GM21381 (cell line): ENCODE results near the gene AP2A1.

Experiments used
- ATAC-seq: cut with Tn5 transposase; IDR thresholded peaks from one replicate; pipeline ENCODE4 v1.9.1; 2021; ENCODE audit warnings: mild to moderate bottlenecking, moderate library complexity; ENCODE audit not compliant: unreplicated experiment

Gene AP2A1

DNA sequence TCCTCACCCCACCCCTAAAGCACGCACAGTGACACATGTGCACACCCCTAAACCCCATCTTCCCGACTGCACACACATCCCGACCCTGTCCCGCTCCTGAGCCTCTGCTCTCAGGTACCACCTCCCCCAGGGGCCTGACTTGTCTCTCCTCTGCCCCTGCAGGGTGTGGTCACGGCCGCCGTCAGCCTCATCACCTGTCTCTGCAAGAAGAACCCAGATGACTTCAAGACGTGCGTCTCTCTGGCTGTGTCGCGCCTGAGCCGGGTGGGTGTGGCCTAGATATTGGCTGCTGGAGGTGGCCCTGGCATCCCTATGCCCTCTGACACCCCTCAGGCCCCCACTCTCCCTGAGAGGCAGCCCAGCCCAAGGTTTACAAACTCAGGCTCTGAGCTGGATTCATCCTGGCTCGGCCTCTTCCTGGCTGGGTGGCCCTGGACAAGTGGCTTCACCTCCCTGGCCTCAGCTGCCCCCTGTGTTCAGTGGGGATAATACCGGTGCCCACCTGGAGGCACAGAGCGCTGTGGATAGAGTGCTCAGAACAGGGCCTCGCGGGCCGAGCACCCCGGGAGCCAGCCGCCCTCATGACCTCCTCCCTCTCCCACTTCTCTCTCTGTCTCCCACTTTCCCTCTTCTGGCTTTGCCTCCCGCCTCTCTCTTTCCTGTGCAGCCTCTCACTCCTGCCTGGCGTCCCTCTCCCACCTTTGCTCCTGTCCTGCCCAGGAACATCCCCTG lies 26.2 kb downstream of the AP2A1 start:
- no peak for ATAC-seq

DNA sequence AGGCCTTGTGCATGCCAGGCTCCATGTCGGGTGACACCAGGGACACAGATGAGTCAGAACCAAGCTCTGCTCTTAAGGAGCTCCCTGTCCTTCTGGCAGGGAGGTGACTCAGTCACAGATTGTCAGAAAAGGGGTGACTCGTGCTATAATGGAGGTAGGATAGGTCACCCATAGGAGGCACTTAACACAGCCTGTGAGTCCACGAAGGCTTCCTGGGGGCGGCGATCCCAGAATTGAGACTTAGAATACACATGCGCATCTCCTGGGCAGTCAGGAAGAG lies 26.7 kb downstream of the AP2A1 start:
- ATAC-seq: no peak

DNA sequence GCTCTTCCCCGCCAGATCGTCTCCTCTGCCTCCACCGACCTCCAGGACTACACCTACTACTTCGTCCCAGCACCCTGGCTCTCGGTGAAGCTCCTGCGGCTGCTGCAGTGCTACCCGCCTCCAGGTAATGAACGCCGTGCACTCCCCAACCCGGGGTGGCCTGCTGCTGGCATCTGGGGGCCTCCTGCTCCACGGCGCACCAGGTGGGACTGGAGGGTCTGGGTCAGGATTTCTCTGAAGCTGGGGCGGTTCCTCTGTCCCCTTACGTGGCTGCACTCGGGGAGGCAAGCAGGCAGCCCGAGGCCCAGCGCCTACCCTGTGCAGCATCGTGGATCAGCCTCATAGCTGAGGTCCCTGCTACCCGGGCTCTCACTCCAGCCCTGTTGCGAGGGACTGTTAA lies 28.8 kb downstream of the AP2A1 start:
- no peak for ATAC-seq

DNA sequence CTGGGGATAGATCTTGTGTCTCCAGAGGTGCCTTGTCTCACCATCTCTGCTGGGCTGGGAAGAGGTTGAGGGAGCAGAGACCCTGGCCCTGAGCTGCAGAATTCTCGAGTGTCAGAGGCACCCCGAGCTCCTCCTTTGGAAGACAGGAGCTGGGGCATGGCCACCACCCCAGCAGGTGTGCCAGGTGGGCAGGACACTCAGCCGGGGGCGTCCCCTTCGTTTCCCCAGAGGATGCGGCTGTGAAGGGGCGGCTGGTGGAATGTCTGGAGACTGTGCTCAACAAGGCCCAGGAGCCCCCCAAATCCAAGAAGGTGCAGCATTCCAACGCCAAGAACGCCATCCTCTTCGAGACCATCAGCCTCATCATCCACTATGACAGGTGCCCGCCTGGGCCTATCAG lies 31.8 kb downstream of the AP2A1 start:
- no peak for ATAC-seq

DNA sequence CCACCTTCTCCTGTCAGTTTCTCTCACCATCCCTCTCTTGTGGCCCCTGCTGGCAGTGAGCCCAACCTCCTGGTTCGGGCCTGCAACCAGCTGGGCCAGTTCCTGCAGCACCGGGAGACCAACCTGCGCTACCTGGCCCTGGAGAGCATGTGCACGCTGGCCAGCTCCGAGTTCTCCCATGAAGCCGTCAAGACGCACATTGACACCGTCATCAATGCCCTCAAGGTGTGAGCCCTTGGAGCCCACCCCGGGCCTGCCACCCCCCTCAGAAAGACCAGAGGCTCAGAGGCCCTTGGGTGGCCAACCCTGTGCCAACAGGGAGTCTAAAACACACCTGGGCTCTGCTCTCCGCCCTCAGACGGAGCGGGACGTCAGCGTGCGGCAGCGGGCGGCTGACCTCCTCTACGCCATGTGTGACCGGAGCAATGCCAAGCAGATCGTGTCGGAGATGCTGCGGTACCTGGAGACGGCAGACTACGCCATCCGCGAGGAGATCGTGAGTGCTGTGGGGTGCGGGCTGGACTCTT lies 32.5 kb downstream of the AP2A1 start:
- ATAC-seq: no peak

DNA sequence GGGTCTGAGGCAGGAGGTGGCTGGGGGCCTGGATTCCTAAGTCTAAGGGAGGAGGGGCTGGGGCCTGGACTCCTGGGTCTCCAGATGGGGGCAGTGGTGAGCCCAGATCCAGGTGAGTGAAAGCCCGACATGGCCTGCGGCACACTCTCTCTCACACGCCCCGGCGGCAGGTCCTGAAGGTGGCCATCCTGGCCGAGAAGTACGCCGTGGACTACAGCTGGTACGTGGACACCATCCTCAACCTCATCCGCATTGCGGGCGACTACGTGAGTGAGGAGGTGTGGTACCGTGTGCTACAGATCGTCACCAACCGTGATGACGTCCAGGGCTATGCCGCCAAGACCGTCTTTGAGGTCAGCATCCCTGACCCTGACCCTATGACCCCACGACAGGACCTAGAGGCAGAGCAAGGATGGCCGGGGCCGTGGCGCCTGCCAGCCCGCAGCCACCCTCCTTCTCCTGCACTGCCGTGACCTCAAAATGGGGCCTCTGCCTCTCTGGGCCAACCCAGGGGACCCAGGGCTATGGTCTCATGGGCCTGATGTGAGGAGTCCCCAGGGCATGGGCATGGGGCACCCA lies 33.1 kb downstream of the AP2A1 start:
- no peak for ATAC-seq

DNA sequence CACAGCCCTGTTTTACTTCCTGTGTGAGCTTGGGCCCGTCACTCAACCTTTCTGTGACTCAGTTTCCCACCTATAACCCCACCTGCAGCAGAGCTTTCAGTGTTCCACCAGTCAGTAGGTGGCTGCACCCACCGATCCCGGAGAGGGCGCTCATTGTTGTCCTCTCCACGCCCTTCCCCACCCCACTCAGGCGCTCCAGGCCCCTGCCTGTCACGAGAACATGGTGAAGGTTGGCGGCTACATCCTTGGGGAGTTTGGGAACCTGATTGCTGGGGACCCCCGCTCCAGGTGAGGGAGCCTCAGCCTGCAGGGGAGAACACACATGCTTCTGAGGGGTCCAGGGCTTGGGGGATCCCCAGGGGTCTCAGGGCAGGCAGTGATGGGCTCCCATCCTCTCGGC lies 34.0 kb downstream of the AP2A1 start:
- no peak for ATAC-seq

DNA sequence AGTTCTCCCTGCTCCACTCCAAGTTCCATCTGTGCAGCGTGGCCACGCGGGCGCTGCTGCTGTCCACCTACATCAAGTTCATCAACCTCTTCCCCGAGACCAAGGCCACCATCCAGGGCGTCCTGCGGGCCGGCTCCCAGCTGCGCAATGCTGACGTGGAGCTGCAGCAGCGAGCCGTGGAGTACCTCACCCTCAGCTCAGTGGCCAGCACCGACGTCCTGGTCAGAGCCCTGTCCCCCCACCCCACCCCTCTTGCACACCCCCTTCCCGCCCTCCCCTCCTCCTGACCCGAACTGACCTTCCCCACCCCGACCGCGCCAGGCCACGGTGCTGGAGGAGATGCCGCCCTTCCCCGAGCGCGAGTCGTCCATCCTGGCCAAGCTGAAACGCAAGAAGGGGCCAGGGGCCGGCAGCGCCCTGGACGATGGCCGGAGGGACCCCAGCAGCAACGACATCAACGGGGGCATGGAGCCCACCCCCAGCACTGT lies 34.6 kb downstream of the AP2A1 start:
- no peak for ATAC-seq

DNA sequence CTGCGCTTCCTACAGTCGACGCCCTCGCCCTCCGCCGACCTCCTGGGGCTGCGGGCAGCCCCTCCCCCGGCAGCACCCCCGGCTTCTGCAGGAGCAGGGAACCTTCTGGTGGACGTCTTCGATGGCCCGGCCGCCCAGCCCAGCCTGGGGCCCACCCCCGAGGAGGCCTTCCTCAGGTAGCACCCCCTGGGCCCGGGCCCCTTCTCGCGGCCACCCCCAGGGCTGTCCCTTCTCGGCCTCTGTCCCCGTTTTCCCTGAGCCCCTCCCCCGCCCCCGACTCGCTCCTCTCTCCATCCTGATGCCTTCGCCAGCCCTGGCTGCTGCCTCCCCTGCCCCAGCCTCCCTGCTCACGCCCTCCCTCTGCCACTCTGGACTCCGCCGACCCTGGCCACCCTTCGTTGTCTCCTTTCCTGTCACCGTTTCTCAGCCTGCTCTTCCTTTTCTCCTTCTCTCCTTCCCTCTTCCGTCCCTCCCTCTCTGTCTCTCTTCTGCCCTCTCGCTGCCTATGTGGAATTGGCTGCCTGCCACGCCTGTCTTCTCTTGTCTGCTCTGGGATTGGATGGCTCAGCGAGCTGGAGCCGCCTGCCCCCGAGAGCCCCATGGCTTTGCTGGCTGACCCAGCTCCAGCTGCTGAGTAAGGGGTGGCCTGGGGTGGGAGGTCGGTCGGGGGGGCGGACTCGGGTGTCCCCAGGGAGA lies 35.3 kb downstream of the AP2A1 start:
- no peak for ATAC-seq

DNA sequence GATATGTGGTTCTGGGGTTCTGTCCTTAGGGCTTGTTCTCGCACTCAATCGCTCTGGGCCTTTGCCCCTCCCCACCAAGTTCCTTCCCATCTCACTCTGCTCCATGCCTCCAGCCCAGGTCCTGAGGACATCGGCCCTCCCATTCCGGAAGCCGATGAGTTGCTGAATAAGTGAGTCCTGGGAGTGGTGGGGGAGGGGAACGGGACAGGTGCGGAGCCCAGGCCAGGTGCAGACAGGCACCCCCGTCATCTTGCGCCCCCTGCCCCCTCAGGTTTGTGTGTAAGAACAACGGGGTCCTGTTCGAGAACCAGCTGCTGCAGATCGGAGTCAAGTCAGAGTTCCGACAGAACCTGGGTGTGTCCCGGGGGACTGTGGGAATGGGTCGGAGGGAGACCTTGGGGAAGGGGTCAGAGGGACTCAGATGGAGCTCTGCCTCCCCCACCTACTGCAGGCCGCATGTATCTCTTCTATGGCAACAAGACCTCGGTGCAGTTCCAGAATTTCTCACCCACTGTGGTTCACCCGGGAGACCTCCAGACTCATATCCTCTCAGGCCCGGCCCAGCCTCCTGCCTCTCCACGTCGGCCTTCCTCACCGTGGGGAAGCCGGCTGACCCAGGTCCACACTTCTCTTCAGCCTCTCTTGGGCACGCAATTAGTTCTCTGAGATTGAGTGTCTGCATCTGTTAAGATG lies 36.2 kb downstream of the AP2A1 start:
- ATAC-seq: no peak

DNA sequence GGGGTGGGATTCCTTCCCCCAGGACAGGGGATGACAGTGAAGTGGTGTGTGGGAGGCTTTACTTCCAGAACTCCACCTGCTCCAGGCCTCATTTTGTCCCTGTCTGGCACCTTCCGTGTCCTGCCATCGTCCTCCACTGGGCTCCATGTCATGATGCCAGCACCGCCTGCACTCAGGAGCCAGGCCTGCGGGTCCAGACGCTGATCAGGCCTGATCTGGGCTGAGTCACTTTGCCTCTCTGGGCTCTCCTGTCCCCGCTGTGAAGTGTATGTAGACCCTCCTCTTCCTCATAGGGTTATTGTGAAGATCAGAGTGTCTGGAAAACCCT lies 36.7 kb downstream of the AP2A1 start:
- ATAC-seq: no peak

DNA sequence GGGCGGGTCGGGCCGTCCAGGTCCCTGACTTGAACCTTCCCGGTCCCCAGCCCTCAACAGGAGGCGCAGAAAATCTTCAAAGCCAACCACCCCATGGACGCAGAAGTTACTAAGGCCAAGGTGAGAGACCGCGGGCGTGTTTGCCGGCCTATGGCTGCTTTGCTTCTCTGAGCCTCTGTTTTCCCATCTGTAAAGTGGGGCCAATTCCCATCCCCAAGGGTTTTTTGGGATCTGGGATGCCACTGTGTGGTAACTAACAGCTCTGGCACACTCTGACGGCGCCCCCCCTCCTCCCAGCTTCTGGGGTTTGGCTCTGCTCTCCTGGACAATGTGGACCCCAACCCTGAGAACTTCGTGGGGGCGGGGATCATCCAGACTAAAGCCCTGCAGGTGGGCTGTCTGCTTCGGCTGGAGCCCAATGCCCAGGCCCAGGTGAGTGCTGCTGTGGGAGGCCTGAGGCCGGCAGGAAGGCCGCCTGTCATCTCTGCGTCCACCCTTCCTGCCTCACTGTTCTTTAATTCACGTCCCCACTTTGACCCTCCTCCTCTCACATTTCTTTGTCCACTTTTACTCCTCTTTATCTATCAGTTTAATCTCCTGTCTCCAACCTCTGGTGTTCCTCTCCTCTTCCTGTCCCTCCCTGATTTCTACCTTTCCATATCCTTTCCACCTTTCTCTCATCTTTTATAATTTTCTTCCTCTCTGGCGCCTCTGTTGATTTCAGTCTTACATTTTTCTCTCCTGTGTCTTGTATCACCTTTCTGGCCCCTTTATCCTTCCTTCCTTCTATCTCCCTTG lies 39.2 kb downstream of the AP2A1 start:
- no peak for ATAC-seq

DNA sequence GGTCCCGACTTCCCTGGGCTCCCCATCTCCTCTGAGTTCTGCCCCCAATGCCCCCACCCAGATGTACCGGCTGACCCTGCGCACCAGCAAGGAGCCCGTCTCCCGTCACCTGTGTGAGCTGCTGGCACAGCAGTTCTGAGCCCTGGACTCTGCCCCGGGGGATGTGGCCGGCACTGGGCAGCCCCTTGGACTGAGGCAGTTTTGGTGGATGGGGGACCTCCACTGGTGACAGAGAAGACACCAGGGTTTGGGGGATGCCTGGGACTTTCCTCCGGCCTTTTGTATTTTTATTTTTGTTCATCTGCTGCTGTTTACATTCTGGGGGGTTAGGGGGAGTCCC lies 39.8 kb downstream of the AP2A1 start:
- no peak for ATAC-seq

DNA sequence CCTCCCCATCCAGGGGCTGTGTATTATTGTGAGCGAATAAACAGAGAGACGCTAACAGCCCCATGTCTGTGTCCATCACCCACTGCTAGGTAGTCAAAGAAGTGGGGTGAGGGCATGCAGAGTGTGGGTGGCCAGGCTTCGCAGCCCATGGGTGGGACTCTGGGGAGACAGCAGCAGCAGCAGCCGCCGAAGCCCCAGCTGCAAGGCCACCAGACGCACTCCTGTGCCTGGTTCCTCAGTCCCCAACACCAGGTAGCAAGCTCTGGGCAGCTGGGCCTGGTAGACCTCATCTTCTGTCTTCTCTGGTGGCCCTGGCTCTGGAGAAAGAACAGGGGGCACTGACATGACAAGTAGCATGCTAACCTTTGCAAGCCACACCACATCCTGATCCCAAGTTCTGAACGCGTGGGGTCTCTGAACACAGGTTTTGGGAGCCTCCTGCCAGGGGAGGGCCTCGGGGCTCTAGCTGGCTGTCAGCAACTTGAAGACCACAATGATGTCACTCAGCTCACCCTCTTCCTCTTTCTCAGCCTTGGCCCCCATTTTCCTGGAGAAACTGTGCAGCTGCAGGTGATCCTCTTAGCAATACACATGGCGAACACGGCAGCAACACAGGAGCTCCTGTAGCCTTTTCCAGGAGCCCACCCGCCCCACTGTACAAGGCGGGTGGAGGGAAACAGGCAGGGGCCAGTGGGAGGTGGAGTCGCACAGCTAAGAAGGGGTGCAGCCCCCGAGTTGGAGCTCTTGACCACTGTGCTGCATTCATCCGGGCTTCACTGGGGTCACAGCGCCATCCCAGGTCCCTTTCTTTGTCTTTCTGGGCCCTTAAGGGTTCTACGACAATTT lies 40.5 kb downstream of the AP2A1 start:
- no peak for ATAC-seq

DNA sequence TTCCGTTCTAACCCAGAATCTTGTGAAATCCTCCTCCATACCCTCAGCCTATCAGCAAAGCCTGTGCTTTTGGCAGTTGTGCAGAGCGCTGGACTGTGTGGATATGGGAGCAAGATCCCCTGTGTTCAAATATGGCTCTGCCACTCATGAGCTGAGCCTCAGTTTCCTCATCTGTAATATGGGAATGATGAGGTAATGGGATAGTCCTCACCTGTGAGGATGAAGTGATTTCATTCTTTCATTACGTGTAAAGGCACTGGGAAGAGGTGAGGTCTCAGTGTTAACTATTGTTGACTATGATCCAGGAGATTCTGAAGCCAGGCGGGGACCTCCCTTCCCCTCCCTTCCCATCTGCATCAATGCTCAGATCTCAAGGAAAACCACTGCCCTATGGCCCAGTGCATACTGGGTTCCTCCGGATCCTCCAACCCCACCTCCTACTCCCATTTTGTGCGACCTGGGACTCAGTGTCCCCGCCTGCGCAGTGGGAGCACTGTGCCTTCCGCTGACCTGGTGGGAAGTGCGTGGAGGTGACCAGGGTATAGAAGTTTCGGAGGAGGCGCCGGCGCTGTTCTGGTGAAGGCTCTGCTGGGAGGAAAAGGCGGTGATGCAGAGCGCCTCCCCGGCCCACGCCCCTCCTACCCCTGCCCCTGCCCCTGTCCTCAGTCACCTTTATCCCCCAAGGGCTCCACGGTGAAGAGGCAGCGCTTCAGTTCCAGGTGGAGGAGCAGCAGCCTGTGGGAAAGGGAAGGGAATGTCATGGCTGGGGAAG lies 41.3 kb downstream of the AP2A1 start:
- ATAC-seq: no peak

DNA sequence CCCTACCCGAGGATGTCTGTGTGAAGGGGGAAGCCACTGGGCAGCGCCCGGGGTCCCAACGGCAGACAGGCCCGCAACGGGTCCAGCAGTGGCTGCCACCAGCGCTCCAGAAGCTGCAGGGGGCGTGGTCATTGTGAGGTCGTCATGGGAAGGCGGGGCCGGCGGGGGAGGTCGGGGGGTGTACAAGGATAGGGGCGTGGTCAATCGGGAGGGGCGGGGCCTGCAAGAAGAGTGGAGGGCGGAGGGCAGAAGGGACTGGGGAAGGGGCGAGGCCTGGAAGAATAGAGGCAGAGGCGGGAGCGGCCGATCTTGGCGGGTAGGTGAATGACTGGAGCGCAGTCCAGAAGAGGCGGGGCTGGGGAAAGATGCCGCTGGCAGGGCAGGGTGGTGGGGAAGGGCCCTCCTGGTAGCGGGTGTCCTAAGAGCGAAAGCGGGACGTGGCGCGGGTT lies 41.9 kb downstream of the AP2A1 start:
- no peak for ATAC-seq

DNA sequence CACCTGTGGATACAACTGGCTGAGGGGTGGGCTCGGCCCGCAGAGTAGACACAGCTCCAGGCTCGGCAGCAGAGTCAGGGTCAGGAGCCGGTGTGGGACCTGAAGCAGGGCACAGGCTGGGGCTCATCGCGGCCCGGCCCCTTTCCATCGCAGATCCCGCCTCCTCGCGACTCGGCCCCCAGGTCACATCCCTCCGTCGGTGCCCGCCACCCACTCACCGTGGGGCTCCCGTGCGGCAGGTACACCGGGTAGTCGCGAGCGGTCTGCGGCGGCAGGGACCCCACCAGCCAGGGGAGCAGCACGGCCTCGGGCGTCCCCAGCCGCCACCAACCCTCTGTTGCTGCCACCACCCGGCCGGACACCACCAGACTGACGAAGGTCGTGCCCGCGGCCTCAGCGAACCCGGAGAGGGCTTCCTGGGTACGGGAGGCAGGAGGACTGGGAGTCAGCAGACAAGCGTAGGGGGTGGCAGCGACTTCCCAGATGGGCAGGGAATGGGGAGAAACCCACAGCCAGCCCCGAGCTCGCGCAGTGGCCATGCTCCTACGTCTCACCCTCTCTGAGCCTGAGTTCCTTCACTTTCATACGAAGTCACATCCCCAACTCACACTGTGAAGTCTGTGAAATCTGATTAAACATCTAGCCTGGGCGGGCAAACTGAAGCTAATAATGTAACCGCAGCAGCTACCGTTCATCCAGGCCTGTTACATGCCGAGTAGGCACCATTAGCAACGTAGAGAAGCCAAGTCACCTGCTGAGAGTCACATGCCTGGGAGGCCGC lies 42.5 kb downstream of the AP2A1 start:
- no peak for ATAC-seq

DNA sequence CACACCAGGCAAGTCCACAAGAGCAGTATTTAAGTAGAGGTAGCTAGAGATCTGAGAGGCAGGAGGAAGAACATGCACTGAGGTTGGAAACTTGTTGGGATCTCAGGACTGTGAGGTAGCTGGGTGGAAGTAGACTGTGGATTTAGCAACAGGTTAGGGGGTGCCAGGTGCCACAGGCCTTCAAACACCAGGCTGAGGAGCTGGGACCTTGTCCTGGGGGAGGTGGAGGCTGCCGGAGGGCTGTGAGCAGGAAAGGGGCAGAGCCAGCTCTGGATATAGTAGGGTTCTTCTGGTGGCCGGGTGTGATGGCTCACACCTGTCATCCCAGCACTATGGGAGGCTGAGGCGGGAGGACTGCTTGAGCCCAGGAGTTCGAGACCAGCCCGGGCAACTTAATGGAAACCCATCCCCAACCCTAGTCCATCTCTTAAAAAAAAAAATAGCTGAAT lies 43.2 kb downstream of the AP2A1 start:
- ATAC-seq: no peak
